Pons (tissue), 1 donor: ENCODE results near the gene MEIKIN.

Experiments
- DNase-seq: peaks from one replicate; pipeline ENCODE4 v3.0.0-alpha.2; 2016; ENCODE audit warnings: low spot score

Gene MEIKIN

GRCh38 chr5:131945551-131946168, at the start of gene MEIKIN:
Gene MEIKIN (minus strand): TSS chr5:131945663. CDS start chr5:131945505, 158 bp downstream.
- DNase-seq, result no peak

- DNase-seq, result no peak
Measured at GRCh38 chr5:131994533-131995226, 49.2 kb upstream of the MEIKIN start.

GRCh38 chr5:131994090-131994489, 48.6 kb upstream of the MEIKIN start:
- no peak for DNase-seq

GRCh38 chr5:131993676-131994075, 48.2 kb upstream of the MEIKIN start:
- DNase-seq, result no peak

- DNase-seq, result no peak
Measured at GRCh38 chr5:131992370-131992769, 46.9 kb upstream of the MEIKIN start.

GRCh38 chr5:131991593-131992324, 46.3 kb upstream of the MEIKIN start:
- DNase-seq, result no peak

GRCh38 chr5:131990716-131991115, 45.3 kb upstream of the MEIKIN start:
- no peak for DNase-seq

GRCh38 chr5:131988601-131989000, 43.1 kb upstream of the MEIKIN start:
- DNase-seq, result no peak

- no peak for DNase-seq
Measured at GRCh38 chr5:131987251-131987650, 41.8 kb upstream of the MEIKIN start.

- DNase-seq, result peak; percentile 48
Measured at GRCh38 chr5:131986161-131986912, 40.9 kb upstream of the MEIKIN start.

GRCh38 chr5:131984956-131985665, 39.6 kb upstream of the MEIKIN start:
- DNase-seq, result no peak

- no peak for DNase-seq
Measured at GRCh38 chr5:131983244-131983771, 37.8 kb upstream of the MEIKIN start.

- no peak for DNase-seq
Measured at GRCh38 chr5:131981516-131981915, 36.1 kb upstream of the MEIKIN start.

- DNase-seq, result no peak
Measured at GRCh38 chr5:131980696-131981095, 35.2 kb upstream of the MEIKIN start.

GRCh38 chr5:131979816-131980215, 34.4 kb upstream of the MEIKIN start:
- DNase-seq, result peak; percentile 53

GRCh38 chr5:131977212-131977604, 31.7 kb upstream of the MEIKIN start:
- no peak for DNase-seq

GRCh38 chr5:131976414-131977211, 31.1 kb upstream of the MEIKIN start:
- DNase-seq, result no peak

- no peak for DNase-seq
Measured at GRCh38 chr5:131974956-131975726, 29.7 kb upstream of the MEIKIN start.

GRCh38 chr5:131974622-131974955, 29.1 kb upstream of the MEIKIN start:
- DNase-seq, result no peak

GRCh38 chr5:131974016-131974415, 28.6 kb upstream of the MEIKIN start:
- no peak for DNase-seq
